Testis (tissue), 2 donors: Measurements from ENCODE around the gene EAPP.

Source experiments
- CTCF ChIP-seq, 3 experiments: fragments of 450-650 bp in 2 of 3; fragments of 200-600 bp in 1 of 3; sonication (generic) in 1 of 3; IDR thresholded peaks; one replicate each; pipeline ENCODE4 v1.5.1; 2016 to 2019; ENCODE audit warnings: antibody characterized with exemption in 3 of 3, mild to moderate bottlenecking in 2 of 3, moderate library complexity in 1 of 3
- POLR2A ChIP-seq: fragments of 450-650 bp; IDR thresholded peaks from one replicate; pipeline ENCODE4 v1.6.1; 2017; ENCODE audit warnings: antibody characterized with exemption, mild to moderate bottlenecking, moderate library complexity

- TF ChIP-seq CTCF (IDR thresholded peaks at IDR 0.05), result no peak
- TF ChIP-seq POLR2A, result no peak
Measured at GRCh38 chr14:34496007-34496678, 43.4 kb downstream of the EAPP start.
